ENCODE data around the gene OR5B21. TPM values are rescaled to one million over a fixed set of nuclear protein-coding genes. Genes with fewer than 3 reads are reported as not detected.

Gene OR5B21
- total RNA-seq, 1 experiment from 2014 or later, result not detected

DNA sequence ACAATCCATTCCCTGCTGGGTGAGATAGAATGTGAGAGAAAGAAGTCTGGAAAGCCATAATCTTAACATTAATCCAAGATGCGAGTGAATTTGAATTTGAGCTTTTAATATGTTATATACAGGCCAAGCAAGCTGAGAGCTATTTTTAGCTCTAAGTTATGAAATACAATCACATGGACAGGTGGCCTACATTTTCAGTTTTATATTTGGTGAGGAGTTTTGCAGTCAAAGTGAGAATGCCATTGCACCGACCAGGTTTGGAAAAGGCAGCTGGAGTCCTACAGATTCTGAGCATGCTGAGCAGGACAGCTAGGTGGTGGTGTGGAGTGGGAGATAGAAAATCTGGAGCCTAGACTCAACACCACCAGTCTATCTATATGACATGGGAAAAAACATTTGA is 12.0 kb downstream of the OR5B21 start:
- Histone ChIP-seq H2AFZ (ENCODE audit: low read length) (no peak overlapping the region), H4K91ac (ENCODE audit: insufficient read length, low read depth, low read length) (no peak overlapping the region), H3K23ac (ENCODE audit: insufficient read length, low read depth, low read length) (no peak overlapping the region), H3K79me2 (ENCODE audit: insufficient read depth, low read length) (no peaks in the 10 kb centered on the region), H3K9ac (ENCODE audit: extremely low read depth, insufficient read length, low read length) (no peak overlapping the region), H3K79me1 (ENCODE audit: insufficient read depth, low read depth, low read length, poor library complexity, severe bottlenecking) (no peaks in the 10 kb centered on the region), H3K14ac (ENCODE audit: insufficient read depth, low read length) (no peak overlapping the region), H4K20me1 (ENCODE audit: control insufficient read depth, insufficient read depth, insufficient read length) (no peaks in the 10 kb centered on the region), H3T11ph (ENCODE audit: low read length) (no peak overlapping the region), H3K23me2 (ENCODE audit: insufficient read length, low read depth, low read length, poor library complexity, severe bottlenecking) (no peaks in the 10 kb centered on the region), H4K8ac (replicated peaks; ENCODE audit: insufficient read length, low read depth, low read length) (no peak overlapping the region), H2BK5ac (ENCODE audit: insufficient read length, low read length) (no peak overlapping the region), H2BK12ac (ENCODE audit: insufficient read length, low read depth, low read length) (no peak overlapping the region), H2BK120ac (ENCODE audit: low read depth, low read length, poor library complexity, severe bottlenecking) (no peak overlapping the region), H3K4ac (ENCODE audit: low read depth, low read length) (no peak overlapping the region), H3K9me3 (ENCODE audit: control insufficient read depth, low read depth, low read length) (no peaks in the 10 kb centered on the region), H2BK15ac (ENCODE audit: low read depth, low read length) (no peak overlapping the region), H3K4me1 (ENCODE audit: insufficient read depth, low read length) (no peaks in the 10 kb centered on the region; the same call in 1 of the 2 replicates), H2AK5ac (ENCODE audit: insufficient read length, low read length) (no peak overlapping the region), H3K56ac (ENCODE audit: insufficient read length, low read depth, low read length) (no peak overlapping the region), H3K4me2 (ENCODE audit: insufficient read depth, insufficient read length, low read length) (no peak overlapping the region), H4K5ac (ENCODE audit: insufficient read length, low read depth, low read length) (no peak overlapping the region), H2BK20ac (ENCODE audit: low read depth, low read length, poor library complexity, severe bottlenecking) (no peak overlapping the region), H3K27me3 (ENCODE audit: insufficient read depth, low read length) (no peaks in the 10 kb centered on the region), H3K18ac (ENCODE audit: insufficient read length, low read depth, low read length) (no peak overlapping the region), H3K27ac (ENCODE audit: insufficient read length, low read depth, low read length) (no peak overlapping the region)
- TF ChIP-seq, protein P1, sequence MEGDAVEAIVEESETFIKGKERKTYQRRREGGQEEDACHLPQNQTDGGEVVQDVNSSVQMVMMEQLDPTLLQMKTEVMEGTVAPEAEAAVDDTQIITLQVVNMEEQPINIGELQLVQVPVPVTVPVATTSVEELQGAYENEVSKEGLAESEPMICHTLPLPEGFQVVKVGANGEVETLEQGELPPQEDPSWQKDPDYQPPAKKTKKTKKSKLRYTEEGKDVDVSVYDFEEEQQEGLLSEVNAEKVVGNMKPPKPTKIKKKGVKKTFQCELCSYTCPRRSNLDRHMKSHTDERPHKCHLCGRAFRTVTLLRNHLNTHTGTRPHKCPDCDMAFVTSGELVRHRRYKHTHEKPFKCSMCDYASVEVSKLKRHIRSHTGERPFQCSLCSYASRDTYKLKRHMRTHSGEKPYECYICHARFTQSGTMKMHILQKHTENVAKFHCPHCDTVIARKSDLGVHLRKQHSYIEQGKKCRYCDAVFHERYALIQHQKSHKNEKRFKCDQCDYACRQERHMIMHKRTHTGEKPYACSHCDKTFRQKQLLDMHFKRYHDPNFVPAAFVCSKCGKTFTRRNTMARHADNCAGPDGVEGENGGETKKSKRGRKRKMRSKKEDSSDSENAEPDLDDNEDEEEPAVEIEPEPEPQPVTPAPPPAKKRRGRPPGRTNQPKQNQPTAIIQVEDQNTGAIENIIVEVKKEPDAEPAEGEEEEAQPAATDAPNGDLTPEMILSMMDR (conservative IDR thresholded peaks at IDR 0.05), result no peak
- no peaks in the 10 kb centered on the region for H3K36me3 Mint-ChIP-seq (ENCODE audit: insufficient read depth in 1 of 3, low read depth in 3 of 3)
- no peak for DNase-seq
- no peak overlapping the region for H3K4me3 Mint-ChIP-seq
- WGBS (ENCODE audit: extremely low coverage, insufficient read length, low lambda C conversion rate), result no CpG with 5 or more reads among the region's 2 CpGs
- no peaks in the 10 kb centered on the region for H3K9me3 Mint-ChIP-seq
- H3K27ac Mint-ChIP-seq, result no peak overlapping the region
- no peaks in the 10 kb centered on the region; the same call in none of the 2 replicates for H3K27me3 Mint-ChIP-seq (ENCODE audit: low read depth)
- peaks cover 0 to 4% of the 10 kb centered on the region in 2 experiments; a peak in 1 of 4 replicates for H3K4me1 Mint-ChIP-seq

Measured in H9 (cell line).